NCI-H748 treated with DMSO at 0.1 percent for 48 hours (cell line): Measurements from ENCODE around the gene IL2RA.
"Not testable (repeated sequence)": the region's sequence is repeated elsewhere in the genome, so short reads cannot be mapped to it uniquely, and the experiment has no call there.

Experiments used
- DNase-seq: peaks from one replicate; lab custom pipeline; 2025; lab: John Stamatoyannopoulos, UW

IL2RA gene

DNA sequence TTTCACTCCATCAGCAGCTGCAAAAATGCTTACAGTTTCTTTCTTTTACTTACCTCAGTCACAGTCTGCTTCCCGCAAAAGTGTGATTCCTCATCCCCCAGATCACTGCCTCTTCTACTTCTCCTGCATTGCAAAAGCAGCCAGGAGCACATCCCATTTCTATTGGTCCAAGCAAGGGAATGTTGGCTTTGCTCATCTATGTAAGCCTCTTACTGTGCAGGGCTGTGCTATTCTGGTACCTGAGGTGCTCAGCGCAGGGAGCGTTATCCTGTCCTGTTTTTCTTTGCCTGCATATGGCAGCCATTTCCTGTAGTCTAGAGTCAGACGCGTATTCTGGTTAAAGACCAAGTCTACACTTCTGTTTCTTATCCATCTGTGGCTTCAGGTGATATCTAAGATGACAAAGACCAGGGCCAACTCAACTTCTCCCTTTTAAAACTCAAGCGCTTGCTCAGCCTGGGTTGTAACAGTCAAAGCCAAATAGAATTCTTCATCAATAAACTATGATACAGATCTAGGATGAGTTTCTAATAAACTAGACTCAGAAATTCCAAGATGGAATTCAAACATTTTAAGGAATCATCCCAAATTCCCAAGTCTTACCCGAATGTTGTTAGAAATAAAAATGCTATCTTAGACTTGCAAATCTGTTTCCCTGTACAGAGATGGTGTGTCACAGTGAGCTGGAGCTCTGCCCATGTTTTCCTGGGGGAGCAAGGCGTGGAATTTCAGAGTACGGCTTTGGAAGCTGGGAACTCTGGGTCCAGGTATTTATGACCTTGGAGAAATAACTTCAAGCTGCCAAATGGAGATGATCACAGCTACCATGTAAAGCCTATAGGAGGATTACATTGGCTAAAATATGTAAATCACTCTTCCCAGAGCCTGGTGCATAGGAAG lies 20.6 kb upstream of the IL2RA start:
- DNase-seq, result no peak

DNA sequence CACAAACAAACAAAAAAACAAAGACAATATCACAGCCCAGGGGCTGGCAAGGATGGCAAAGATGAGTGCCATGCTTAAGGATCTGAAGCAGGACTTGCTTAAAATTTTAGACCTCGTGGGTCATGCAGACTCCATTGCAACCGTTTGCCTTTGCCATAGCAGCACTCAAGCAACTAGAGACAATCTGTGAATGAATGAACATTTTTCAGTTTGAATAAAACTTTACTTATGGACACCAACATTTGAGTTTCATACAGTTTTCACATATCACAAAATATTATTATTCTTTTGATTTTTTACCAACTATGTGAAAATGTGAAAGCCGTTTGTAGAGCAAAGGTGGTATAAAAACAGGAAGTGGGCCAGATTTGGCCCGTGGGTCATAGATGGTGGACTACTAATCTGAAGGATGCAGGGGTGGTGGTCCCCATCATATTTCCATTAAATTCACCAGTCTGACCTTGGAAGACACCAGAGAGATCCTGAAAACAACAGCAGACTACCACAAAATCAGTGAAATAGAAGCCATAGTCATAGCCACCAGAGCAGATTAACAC lies 18.3 kb upstream of the IL2RA start:
- DNase-seq, result no peak

DNA sequence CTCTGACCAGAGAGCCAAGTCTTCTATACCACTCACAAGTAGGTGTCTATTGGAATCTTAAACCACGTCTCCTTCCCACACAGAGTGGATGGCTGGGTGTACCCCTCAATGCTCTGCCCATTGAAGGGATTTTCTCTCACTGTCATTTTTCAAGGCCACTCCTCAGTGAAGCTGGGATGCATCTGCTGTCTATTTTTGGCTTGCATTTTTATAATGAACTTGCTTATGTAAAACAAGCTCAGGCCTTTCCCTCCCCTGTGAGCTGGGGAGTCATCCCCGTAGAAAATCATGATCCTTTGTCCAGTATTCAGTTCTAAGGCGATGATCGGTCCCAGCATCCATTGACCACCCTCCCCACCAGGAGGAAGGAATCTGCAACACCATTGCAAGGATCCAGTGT lies 16.9 kb upstream of the IL2RA start:
- DNase-seq, result no peak

DNA sequence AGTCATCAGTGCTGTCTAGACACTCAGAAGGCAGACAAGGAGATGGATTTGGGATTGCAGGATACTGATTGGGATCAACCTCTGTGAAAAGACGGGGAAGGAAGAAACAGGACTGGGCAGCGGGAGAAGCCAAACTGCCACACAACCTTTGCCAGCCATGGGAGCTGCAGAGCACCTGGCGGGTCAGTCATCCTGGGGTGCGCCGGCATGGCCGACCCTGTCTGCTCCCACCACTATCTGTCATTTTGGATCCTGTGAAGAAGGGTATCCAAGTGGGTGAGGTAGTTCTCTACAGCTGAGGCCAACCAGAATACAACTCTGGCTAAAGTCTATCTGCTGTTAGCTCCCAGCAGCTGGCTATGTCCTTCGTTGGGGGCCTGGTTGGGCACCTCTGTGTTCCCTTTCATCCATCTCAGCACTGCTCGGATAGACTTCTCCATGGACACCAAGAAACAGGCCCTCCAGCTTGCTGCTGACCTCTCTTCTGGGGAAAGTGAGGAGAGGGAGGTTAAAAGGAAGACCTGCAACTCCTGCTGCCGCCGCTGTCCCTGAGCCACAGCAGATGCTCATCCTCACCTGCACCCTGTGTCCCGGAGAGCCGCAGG lies 15.0 kb upstream of the IL2RA start:
- no peak for DNase-seq

DNA sequence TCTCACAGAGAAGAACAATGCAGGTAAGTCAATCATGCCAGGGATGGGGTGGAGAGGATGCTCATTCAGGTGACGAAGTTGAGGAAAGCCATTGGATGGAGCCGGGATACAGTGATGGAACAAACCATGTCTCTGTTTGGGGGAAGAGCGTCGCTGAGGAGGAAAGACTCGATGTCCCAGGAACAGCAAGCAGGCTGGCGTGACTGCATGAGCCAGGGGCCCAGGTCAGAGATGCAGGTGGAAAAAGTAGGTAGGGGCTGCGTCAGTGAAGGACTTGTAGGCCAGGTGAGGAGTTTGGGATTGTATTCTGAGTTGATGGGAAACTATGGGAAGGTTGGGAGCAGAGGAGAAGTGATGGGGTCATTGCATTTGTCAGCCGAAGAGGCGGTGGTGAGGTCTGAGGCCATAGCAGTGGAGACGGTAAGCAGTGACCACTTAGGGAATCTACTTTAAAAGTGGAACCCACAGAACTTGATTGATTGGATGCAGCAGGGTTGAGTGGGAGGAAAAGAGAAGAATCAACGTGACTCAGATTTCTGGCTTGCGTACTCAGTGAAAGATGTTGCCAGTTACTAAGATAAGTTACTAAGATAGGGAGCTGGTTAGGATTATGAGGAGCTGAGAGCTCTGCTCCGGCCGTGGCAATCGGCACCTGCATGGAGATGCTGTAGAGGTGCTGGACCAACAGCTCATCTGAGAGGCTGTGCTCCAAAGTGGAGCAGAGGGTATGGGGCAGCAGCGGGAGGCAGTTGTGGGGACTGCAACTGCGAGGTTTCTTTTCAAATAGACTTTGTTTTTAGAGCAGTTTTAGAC lies 12.5 kb upstream of the IL2RA start:
- no peak for DNase-seq

DNA sequence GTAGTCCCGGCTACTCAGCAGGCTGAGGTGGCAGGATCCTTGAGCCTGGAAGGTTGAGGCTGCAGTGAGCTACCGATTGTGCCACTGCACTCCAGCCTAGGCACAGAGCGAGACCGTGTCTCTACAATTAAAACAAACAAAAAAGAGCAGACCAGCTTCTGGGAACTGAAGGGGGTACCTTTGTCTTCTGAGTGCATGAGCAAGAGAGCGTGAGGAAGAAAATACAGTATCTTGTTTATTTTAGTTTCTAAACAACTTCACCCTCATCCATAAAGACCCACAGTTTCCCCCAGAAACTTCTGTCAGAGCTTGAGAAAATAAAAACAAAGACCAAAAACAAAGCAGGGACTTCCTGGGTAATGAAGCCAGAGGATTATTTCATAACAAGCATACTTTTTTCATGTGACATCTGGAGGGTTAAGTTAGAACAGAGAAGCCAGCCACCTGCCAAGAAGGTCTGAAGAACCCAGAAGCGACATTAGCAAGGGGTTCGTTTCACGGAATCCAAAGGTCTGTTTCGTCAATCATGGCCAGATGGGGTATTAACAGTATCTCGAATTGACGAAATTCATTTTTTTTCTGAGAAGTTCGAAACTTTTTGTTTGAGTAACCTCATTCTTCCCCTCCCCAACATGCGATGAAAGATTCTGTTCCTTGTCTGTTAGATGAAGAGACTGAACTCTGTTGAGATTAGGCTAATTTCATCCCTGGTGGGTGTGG lies 10.2 kb upstream of the IL2RA start:
- no peak for DNase-seq

DNA sequence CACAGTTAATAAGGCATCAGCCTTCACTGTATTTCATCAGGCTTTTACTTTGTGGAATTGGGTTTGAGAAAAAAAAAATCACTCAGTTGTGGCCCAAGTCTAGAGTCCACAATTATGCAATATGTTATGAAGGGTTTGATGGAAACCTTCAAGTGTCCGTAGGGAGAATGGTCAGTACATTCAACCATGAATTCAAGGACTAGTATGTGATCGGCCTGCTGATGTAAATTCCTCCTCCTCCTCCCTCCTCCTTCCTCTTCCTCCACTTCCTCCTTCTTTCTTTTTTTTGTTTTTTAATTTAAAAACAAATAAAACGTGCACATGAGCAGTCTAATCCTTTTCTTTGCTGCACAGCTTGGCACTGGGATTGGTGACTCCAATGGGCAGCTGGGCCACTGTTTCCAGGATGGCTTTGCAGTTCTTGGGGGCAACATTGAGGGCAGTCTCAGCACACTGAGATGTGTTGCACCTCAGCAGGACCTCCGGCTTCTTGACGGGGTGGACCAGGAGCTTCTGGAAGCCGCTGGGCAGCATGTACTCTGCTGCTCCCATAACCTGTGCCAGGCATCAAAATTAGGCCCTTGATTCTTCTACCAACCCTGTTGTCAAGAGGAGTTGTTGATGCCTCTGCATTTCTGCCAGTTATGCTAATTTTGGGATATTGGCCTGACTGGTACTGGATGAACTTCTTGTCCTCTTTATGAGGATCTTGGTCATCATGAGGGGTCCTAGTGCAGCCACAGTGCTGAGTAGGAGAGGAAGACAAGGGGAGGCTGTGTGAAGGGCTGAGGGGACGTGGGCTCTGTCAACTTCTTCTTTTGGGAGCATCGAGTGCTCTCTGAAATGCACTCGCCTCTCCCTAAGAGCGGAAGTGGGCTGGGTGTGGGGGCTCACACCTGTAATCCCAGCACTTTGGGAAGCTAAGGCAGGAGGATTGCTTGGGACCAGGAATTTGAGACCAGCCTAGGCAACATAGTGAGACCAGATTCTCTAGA lies 9.3 kb upstream of the IL2RA start:
- no peak for DNase-seq

DNA sequence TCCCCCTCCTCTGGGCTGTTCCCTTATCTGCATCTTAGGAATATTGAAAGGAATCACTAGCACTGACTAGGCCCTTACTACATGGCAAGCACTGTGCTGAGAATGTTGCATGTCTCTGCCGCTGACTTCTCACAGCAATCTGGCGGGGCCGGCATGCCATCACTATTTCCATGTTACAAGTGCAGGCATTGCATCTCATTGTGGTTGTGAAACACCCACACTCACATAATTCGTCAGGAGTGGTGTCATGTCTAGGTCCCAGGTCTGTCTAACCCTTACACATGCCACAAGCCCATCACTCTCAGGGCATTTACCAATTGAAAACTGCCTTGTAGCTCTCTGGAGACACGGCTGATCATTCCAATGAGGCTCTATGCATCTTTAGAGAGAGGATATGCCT lies 8.5 kb upstream of the IL2RA start:
- no peak for DNase-seq

DNA sequence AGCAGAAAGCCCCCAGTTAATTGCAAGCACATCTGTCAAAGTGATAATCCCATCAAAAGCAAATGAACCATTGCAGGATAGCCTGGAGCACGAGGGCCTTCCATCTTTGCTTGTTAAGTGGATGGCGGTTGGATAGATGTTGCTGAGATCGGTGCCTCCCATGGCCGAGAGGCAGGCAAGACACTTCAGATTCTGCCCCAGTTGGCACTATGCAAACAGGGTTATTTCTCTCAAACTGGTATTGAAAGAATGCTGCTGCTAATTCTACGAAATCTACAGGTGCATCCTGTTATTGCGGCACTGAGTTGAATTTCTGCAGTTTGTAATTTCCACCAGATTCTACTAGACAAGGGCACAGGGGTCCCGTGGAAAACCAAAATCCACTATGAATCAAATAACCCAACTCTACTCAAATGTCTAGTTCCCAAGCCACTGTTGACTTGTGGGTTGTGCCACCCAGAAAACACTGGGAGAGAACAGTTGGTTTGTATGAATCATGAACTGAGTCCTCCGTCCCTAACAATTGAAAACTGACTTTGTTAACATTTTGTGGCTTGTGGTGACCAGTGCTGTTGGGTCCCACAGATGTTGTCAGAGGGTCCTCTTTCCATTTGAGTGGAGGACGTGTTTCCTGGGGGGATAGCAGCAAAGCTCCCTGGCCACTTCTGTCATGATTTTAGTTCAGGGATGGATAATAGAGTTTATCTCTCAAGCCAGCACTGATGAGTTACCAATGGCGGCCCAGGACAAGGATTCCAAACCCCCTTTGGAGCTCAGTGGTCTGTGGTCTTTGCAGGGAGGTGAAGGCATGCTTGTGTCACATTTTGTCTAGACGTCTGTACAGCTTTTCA lies 7.1 kb upstream of the IL2RA start:
- no peak for DNase-seq

DNA sequence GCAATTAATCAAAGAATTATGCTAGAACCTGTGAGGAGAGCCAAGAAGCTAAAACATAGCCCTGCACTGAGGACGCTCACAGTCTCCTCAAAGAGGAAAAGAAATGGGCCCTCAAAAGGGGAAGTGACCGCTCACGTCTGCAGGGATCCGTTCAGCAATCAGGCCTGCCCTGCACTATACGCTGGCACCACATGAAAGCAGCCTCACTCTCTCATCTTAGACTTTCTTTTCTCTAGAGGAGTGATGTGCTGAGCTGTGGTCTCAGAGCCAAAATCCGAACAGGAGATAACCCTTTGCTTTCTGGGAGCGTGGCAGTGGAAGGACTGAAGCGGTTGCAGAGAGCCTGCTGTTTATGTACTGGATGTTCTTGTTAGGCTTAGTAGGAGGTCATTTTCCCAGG lies 6.3 kb upstream of the IL2RA start:
- DNase-seq, result no peak

DNA sequence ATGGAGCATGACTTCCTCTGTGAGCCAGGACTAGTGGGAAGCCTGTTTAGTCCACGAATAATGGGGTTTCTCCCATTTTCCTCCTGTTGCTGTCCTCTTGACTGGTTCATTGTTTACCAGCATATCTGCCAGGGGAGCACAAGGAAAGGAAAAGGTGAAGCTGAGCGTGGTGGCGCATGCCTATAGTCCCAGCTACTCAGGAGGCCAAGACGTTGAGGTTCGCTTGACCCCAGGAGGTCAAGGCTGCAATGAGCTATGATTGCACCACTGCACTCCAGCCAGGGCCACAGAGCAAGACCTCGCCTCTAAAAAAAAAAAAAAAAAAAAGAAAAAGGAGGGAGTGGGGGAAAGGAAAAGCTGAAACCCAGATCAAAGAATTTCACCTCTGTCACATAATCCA lies 5.8 kb upstream of the IL2RA start:
- no peak for DNase-seq

DNA sequence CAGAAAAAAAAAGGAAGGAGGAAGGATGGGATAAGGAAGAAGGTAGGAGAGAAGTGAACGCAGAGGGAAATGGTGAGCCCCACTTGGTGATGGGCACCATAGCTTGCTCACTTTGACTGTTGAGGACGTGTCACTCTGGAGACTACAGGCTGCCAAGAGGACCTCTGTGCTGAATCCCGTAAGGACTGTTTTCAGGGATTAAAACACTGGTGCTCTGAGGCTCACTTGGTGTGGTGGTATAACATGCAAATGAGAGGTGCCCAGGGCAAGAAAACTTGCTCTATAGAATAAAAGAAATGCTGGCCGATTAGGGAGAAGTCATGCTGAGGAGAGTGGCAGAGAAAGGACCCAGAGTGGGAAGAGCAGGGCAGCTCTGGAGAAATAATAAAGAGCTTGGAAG lies 5.3 kb upstream of the IL2RA start:
- DNase-seq, result no peak

DNA sequence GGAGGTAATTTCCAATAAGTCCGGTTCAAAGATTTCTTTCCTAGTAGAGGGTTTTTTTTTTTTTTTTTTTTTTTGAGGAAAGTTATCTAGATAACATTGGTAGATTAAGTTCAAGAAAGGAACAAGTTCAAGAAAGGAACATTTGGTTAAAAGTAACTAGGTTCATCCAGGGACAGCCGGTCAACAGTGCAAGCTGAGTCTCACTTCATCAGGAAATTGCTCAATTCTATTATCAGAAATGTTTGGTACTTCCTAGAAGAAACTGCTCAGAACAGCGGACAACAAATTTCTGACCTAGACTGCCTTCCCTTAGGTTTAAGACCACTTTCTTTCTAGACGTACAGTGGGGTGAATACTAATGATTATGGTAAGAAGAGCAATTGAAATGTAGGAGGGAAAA lies 3.7 kb upstream of the IL2RA start:
- DNase-seq, result no peak

DNA sequence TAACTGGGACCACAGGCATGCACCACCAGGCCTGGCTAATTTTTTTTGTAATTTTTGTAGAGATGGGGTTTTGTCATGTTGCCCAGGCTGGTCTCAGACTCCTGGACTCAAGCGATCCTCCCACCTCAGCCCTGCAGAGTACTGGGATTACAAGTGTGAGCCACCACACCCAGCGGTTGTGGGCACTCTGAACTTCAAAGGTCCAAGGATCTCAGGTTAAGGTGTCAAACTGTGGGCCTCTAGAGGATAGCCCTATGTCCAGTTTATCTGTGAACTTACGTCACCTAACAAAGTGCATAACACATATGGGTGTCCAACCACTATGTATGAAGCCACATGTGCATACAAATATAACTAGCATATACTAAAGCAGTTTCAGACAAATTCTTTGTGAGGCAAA lies 3.2 kb upstream of the IL2RA start:
- no peak for DNase-seq

DNA sequence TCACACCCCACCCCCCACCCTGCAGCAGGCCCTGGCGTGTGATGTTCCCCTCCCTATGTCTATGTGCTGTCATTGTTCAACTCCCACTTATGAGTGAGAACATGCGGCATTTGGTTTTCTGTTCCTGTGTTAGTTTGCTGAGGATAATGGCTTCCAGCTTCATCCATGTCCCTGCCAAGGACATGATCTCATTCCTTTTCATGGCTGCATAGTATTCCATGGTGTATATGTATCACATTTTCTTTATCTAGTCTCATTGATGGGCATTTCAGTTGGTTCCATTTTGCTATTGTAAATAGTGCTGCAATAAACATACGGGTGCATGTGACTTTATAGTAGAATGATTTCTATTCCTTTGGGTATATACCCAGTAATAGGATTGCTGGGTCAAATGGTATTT lies 2.6 kb upstream of the IL2RA start:
- not testable (repeated sequence) for DNase-seq

DNA sequence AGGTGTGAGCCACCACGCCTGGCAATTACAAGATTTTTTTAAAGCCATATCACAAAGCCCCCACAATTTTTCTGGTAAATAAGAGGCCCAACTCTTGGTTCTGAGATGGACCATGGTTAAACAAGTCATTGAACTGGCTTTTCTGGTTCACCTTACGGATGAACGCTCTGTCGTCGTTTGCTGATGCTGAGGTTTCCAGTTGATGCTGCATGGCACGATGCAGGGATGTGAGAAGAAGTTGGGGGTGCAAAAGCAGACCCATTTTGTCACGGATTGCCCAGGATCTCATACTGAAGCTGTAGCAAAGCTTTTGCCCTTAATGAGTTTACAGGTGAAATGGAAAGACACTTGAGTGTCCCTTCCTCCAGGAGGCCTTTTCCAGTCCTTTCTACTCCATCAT lies 2.0 kb upstream of the IL2RA start:
- DNase-seq, result no peak

DNA sequence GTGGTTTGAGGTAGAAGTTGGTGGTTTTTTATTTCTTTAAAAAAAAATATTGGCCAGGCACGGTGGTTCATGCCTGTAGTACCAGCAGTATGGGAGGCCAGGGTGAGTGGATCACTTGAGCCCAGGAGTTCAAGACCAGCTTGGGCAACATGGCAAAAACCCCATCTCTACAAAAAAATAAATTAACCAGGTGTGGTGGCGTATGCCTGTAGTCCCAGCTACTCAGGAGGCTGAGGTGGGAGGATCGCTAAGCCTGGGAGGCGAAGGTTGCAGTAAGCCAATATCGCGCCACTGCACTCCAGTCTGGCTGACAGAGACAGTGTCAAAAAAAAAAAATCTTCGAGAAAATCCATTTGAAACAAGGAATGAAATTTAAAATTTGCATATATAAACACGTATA lies 1.1 kb downstream of the IL2RA start:
- DNase-seq, result no peak

DNA sequence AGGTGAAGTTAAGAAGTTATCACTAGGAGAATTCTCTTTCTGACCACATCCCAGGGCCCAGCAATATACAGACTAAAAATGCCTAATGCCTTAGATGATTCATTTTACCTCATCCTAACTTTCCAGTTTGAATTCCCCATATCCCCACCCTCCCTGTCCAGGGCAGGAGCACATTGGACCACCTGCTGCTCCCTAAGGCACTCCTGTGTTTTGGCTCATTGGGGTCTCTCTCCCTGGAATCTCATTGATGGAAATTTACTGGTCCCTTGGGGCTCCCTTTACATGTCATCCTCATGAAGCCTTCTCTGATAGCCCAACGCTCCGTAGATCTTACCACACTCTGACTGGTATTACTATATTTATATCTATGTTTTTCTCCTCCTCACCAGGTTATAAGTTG lies 2.7 kb downstream of the IL2RA start:
- no peak for DNase-seq

DNA sequence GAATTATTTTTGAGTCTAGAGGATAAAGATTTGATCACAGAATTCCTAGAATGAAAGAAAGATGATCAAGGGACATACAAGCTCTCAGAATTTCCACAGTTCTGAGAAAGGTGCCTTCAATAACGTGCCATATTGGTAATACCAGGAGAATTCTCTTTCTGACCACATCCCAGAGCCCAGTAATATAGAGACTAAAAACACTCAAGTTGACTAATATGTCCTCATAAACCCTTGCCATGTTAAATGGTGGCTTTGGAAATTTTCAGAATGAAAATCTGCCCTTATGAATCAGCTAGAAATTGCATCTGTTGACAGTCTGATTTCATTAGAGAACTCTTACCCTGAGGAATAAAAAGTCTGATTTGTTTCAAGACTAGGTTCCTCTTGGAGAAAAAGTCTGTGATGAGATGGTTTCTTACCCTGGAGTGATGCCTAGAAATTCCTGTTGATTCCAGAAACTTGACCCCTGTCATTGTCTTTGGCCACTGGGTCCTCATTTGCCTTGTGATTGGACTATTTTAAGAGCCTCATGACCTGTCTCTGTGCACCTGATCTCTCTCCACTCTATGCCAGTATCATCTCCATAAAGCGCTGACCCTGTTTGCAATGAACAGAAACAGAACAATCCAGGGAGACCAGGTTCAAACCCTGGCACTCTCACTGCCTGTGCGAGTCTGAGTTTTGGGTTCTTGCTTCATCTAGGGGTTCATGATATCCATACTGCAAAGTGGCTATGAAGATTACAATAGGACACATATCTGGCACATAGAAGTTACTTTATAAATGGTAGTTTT lies 3.3 kb downstream of the IL2RA start:
- no peak for DNase-seq
